Measurements from ENCODE around the gene DLL4.

Gene DLL4

GRCh38 chr15:40982855-40983254 is 53.7 kb downstream of the DLL4 start:
- no peak for DNase-seq (ENCODE audit: extremely low spot score, insufficient read length, low read depth)
- FAIRE-seq: no peak

DNA sequence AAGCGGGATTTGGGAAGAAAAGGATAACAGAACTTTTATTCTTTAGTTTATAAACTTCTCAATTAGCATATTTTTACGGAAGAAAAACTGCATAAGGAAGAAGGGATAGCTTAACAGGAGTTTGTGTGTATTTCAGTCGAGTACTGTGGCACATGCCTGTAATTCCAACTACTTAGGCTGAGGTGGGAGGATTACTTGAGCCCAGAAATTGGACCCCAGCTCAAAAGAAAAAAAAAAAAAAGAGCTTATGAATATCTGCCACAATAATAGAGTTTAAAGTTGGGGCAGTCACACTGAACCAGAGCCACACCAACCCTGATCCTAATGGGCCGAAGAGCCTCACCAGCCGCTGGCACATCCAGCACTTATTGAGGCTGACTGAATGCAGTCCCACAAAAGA is 55.3 kb downstream of the DLL4 start:
- DNase-seq (ENCODE audit: extremely low spot score, insufficient read length, low read depth) (no peak), FAIRE-seq (no peak)

DNA sequence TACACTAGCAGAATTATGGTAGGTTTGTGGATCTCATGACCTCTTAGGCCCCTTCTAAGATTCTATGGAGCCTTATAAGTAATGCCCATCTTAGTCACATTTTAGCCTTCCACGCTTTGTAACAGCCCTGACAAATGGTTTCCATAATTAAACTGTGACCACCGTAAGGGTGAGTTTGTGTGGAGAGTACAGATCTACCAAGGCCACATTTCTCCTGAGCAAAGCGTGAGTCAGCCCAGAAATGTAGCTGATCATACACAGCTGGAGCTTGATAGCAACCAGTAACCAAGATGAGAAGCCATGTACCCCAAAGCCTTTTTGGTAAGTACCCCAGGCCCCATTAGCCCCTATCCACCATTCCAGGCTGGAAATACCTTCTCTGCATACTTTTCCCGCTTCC is 55.8 kb downstream of the DLL4 start:
- no peak for FAIRE-seq
- DNase-seq (ENCODE audit: extremely low spot score, insufficient read length, low read depth): no peak

GRCh38 chr15:40985541-40986330 is 56.6 kb downstream of the DLL4 start:
- no peak for FAIRE-seq

GRCh38 chr15:40986820-40987219 is 57.7 kb downstream of the DLL4 start:
- no peak for FAIRE-seq
- DNase-seq (ENCODE audit: extremely low spot score, insufficient read length, low read depth): no peak

More at GRCh38 chr15:40985541-40986330, 56.6 kb downstream of the DLL4 start:
- no peak for DNase-seq (ENCODE audit: extremely low spot score, insufficient read length, low read depth)

DNA sequence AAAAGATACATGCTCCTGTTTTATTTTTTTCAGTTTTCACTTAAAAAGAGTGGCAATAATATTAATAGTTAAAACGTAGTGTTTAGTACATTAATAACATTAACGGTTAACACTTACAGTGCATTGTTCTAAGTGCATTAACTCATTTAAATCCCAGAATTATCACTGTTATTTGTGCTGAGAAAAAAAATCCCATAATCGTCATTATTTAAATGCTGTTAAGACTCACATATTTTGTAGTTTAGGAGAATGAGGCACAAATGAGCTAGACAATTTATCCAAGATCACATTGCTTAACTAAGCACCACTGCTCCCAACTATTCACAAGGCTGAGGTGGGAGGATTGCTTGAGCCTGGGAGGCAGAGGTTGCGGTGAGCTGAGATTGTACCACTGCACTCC is 59.0 kb downstream of the DLL4 start:
- DNase-seq (ENCODE audit: extremely low spot score, insufficient read length, low read depth) (no peak), FAIRE-seq (no peak)
